Caco-2 (cell line): ENCODE measurements around the gene ETV6. TPM values are rescaled to one million over a fixed set of nuclear protein-coding genes. Genes with fewer than 3 reads are reported as not detected.

ENCODE experiments used
- BruUV-seq: library from RNA; stranded (reverse); fragments of 400-500 nt; replicated peaks from 2 replicates; lab custom pipeline; 2021; lab: Mats Ljungman, UMichigan
- CTCF ChIA-PET: fragments of 300-600 bp; sonication (Branson Sonifier 250); formaldehyde crosslinking; loops from one replicate; lab custom pipeline; 2022; ENCODE audit warnings: antibody characterized with exemption; lab: Charles Lee
- POLR2A ChIA-PET: fragments of 300-600 bp; sonication (Branson Sonifier 250); formaldehyde crosslinking; loops from one replicate; lab custom pipeline; 2022; ENCODE audit warnings: antibody characterized with exemption; lab: Charles Lee
- DNase-seq, 2 experiments: peaks; one replicate each; pipeline versions ENCODE4 v3.0.0 to v3.0.0-alpha.2; 2020 to 2022
- H3K27me3 ChIP-seq: replicated peaks from 2 replicates; pipeline ENCODE4 v1.6.0; 2011; ENCODE audit warnings: low read length; ENCODE audit not compliant: control insufficient read depth, insufficient read depth
- H3K36me3 ChIP-seq: 2 replicates; pipeline ENCODE4 v1.5.1; 2011; ENCODE audit warnings: low read length; ENCODE audit not compliant: control insufficient read depth, insufficient read depth
- H3K4me1 ChIP-seq: fragments of 250-450 bp; sonication (Bioruptor Pico); 2 replicates; pipeline ENCODE4 v1.5.1; 2020; ENCODE audit warnings: mild to moderate bottlenecking
- H3K4me3 ChIP-seq: 2 replicates; pipeline ENCODE4 v1.5.1; 2011; ENCODE audit warnings: low read depth, mild to moderate bottlenecking, control low read depth, low read length
- H3K9me3 ChIP-seq: fragments of 250-450 bp; sonication (Bioruptor Pico); 2 replicates; pipeline ENCODE4 v1.5.1; 2020; ENCODE audit warnings: mild to moderate bottlenecking, moderate library complexity
- H3K27ac Mint-ChIP-seq: one replicate; pipeline ENCODE4 v1.8.0; 2022; ENCODE audit warnings: mixed read lengths; ENCODE audit not compliant: unreplicated experiment
- H3K27me3 Mint-ChIP-seq: one replicate; pipeline ENCODE4 v1.8.0; 2022; ENCODE audit warnings: mixed read lengths; ENCODE audit not compliant: insufficient read depth, unreplicated experiment
- H3K36me3 Mint-ChIP-seq: one replicate; pipeline ENCODE4 v1.8.0; 2022; ENCODE audit warnings: mild to moderate bottlenecking, mixed read lengths; ENCODE audit not compliant: insufficient read depth, unreplicated experiment
- H3K4me1 Mint-ChIP-seq: one replicate; pipeline ENCODE4 v1.8.0; 2022; ENCODE audit warnings: low read depth, mixed read lengths; ENCODE audit not compliant: unreplicated experiment
- H3K4me3 Mint-ChIP-seq: one replicate; pipeline ENCODE4 v1.8.0; 2022; ENCODE audit warnings: mild to moderate bottlenecking, moderate library complexity, mixed read lengths; ENCODE audit not compliant: unreplicated experiment
- H3K9me3 Mint-ChIP-seq: one replicate; pipeline ENCODE4 v1.8.0; 2022; ENCODE audit warnings: mixed read lengths; ENCODE audit not compliant: unreplicated experiment
- CTCF ChIP-seq, 2 experiments: fragments of 200-600 bp in 1 of 2; IDR thresholded peaks; 1 replicate in 1 of 2; 2 replicates in 1 of 2; pipeline versions ENCODE4 v1.5.1 to v1.8.0; 2011 to 2022; ENCODE audit warnings: antibody characterized with exemption in 1 of 2, control low read depth in 1 of 2, inconsistent platforms in 1 of 2, low read depth in 1 of 2, low read length in 1 of 2, mild to moderate bottlenecking in 1 of 2, moderate library complexity in 1 of 2; ENCODE audit not compliant: insufficient read depth in 1 of 2, severe bottlenecking in 1 of 2, unreplicated experiment in 1 of 2
- intact Hi-C: fragments of 100-400 bp; cut with micrococcal nuclease; formaldehyde crosslinking; loops from one replicate; pipeline ENCODE4 v1.10.0; 2022; ENCODE audit not compliant: unreplicated experiment
- total RNA-seq: library from RNA; stranded (reverse); gene quantifications from 2 replicates; pipeline ENCODE4 v1.2.3, GENCODE V29; 2022

Gene ETV6
- total RNA-seq, 1 experiment from 2014 or later: 15.6 TPM

GRCh38 chr12:11891754-11892386, 242.4 kb downstream of the ETV6 start:
- Mint-ChIP-seq H3K27me3 (no peaks in the 10 kb centered on the region), H3K9me3 (peaks cover 12% of the 10 kb centered on the region), H3K36me3 (peaks cover 11% of the 10 kb centered on the region), H3K4me3 (no peak overlapping the region), H3K4me1 (peaks cover 3% of the 10 kb centered on the region), H3K27ac (no peak overlapping the region)
- DNase-seq: no peak
- Histone ChIP-seq H3K9me3 (no peaks in the 10 kb centered on the region), H3K4me1 (peaks cover 5% of the 10 kb centered on the region), H3K27me3 (no peaks in the 10 kb centered on the region), H3K36me3 (0 out of 2 replicates have a peak, but pooled peaks cover 1% of the 10 kb centered on the region), H3K4me3 (no peak overlapping the region)
- BruUV-seq: no TSS peak
- ChIA-PET CTCF (interaction anchor here (0.6 to 1.2 kb wide), 14 partner anchors 16 to 457 kb away, joined by 3 to 7 read pairs (median 4); no protein-coding TSS in a partner anchor), POLR2A (interaction anchor here (0.6 to 0.7 kb wide), 2 partner anchors 35 to 464 kb away, joined by 4 to 7 read pairs; no protein-coding TSS in a partner anchor)
- intact Hi-C loops: loop anchor here (2.0 to 5.0 kb wide), 2 partner anchors 240 to 311 kb away; no protein-coding TSS in a partner anchor
- TF ChIP-seq CTCF (IDR thresholded peaks at IDR 0.05; ENCODE audit: insufficient read depth in 1 of 2, low read depth in 1 of 2, low read length in 1 of 2, severe bottlenecking in 1 of 2, unreplicated experiment in 1 of 2): peak; percentile 49 to 66

GRCh38 chr12:11893998-11894397, 244.5 kb downstream of the ETV6 start:
- H3K27me3 Mint-ChIP-seq: no peaks in the 10 kb centered on the region
- ChIA-PET CTCF (no interaction called here), POLR2A (no interaction called here)
- H3K36me3 Mint-ChIP-seq: peaks cover 10% of the 10 kb centered on the region
- Histone ChIP-seq H3K9me3 (no peaks in the 10 kb centered on the region), H3K36me3 (no peaks in the 10 kb centered on the region), H3K4me1 (peaks cover 3% of the 10 kb centered on the region; the same call in 1 of the 2 replicates), H3K4me3 (no peak overlapping the region), H3K27me3 (no peaks in the 10 kb centered on the region)
- BruUV-seq: no TSS peak
- no peak overlapping the region for H3K4me3 Mint-ChIP-seq
- H3K4me1 Mint-ChIP-seq: no peaks in the 10 kb centered on the region
- TF ChIP-seq CTCF (IDR thresholded peaks at IDR 0.05; ENCODE audit: insufficient read depth in 1 of 2, low read depth in 1 of 2, low read length in 1 of 2, severe bottlenecking in 1 of 2, unreplicated experiment in 1 of 2): no peak
- intact Hi-C loops: loop anchor here (2.0 to 5.0 kb wide), 2 partner anchors 242 to 313 kb away; no protein-coding TSS in a partner anchor
- H3K9me3 Mint-ChIP-seq: peaks cover 10% of the 10 kb centered on the region
- no peak for DNase-seq
- H3K27ac Mint-ChIP-seq: no peak overlapping the region

- H3K4me3 ChIP-seq: no peak overlapping the region
- POLR2A ChIA-PET: no interaction called here
- no peaks in the 10 kb centered on the region for H3K9me3 ChIP-seq
- H3K36me3 Mint-ChIP-seq: peaks cover 10% of the 10 kb centered on the region
- H3K4me1 Mint-ChIP-seq: no peaks in the 10 kb centered on the region
- CTCF ChIA-PET: no interaction called here
- no peak overlapping the region for H3K4me3 Mint-ChIP-seq
- no peaks in the 10 kb centered on the region for H3K27me3 ChIP-seq
- H3K9me3 Mint-ChIP-seq: peaks cover 1% of the 10 kb centered on the region
- peaks cover 3% of the 10 kb centered on the region; the same call in 1 of the 2 replicates for H3K4me1 ChIP-seq
- no peaks in the 10 kb centered on the region for H3K36me3 ChIP-seq
- BruUV-seq: no TSS peak
- intact Hi-C loops: loop anchor here (5.0 kb wide), 1 partner anchor 243 kb away; no protein-coding TSS in a partner anchor
- no peak overlapping the region for H3K27ac Mint-ChIP-seq
- DNase-seq: no peak
- TF ChIP-seq CTCF (IDR thresholded peaks at IDR 0.05; ENCODE audit: insufficient read depth in 1 of 2, low read depth in 1 of 2, low read length in 1 of 2, severe bottlenecking in 1 of 2, unreplicated experiment in 1 of 2): no peak
- H3K27me3 Mint-ChIP-seq: no peaks in the 10 kb centered on the region
Measured at GRCh38 chr12:11894890-11895289, 245.4 kb downstream of the ETV6 start.
